ENCODE results near the gene ABHD8.

ABHD8 gene

GRCh38 chr19:17303167-17303939 lies at the start of gene ABHD8:
TSS of gene ABHD8 (minus strand) at chr19:17303425. CDS start at chr19:17301616, 1,809 bp downstream.
- Mint-ChIP-seq H3K9me3 (no peaks in the 10 kb centered on the region), H3K27me3 (no peaks in the 10 kb centered on the region), H3K4me3 (peak within 1 kb of the TSS; percentile 78), H3K36me3 (no peaks in the 10 kb centered on the region), H3K4me1 (peaks cover 21% of the 10 kb centered on the region), H3K27ac (peak within 1 kb of the TSS; percentile 37)
- peak; percentile 92 to 93 for DNase-seq (ENCODE audit: low spot score in 2 of 2)
- peak; percentile 67 for ATAC-seq (ENCODE audit: low read depth)

- H3K27ac Mint-ChIP-seq: no peak overlapping the region
- no peaks in the 10 kb centered on the region for H3K9me3 Mint-ChIP-seq
- peaks cover 7% of the 10 kb centered on the region for H3K4me1 Mint-ChIP-seq
- H3K36me3 Mint-ChIP-seq: no peaks in the 10 kb centered on the region
- no peak overlapping the region for H3K4me3 Mint-ChIP-seq
- H3K27me3 Mint-ChIP-seq: peaks cover 29% of the 10 kb centered on the region
- no peak for ATAC-seq (ENCODE audit: low read depth)
- DNase-seq (ENCODE audit: low spot score in 2 of 2): no peak
Observed at GRCh38 chr19:17352608-17353280, 49.5 kb upstream of the ABHD8 start.

- Mint-ChIP-seq H3K27ac (no peak overlapping the region), H3K4me3 (no peak overlapping the region)
- ATAC-seq (ENCODE audit: low read depth): no peak
Observed at GRCh38 chr19:17351815-17352435, 48.7 kb upstream of the ABHD8 start.

GRCh38 chr19:17348700-17349099 lies 45.5 kb upstream of the ABHD8 start:
- H3K36me3 Mint-ChIP-seq: no peaks in the 10 kb centered on the region
- H3K9me3 Mint-ChIP-seq: no peaks in the 10 kb centered on the region
- no peak overlapping the region for H3K27ac Mint-ChIP-seq
- ATAC-seq (ENCODE audit: low read depth): no peak
- no peak for DNase-seq (ENCODE audit: low spot score in 2 of 2)
- H3K4me1 Mint-ChIP-seq: peaks cover 12% of the 10 kb centered on the region
- H3K27me3 Mint-ChIP-seq: peaks cover 30% of the 10 kb centered on the region
- H3K4me3 Mint-ChIP-seq: no peak overlapping the region

More at GRCh38 chr19:17351815-17352435, 48.7 kb upstream of the ABHD8 start:
- no peak for DNase-seq (ENCODE audit: low spot score in 2 of 2)
- Mint-ChIP-seq H3K4me1 (peaks cover 7% of the 10 kb centered on the region), H3K27me3 (peaks cover 32% of the 10 kb centered on the region), H3K36me3 (no peaks in the 10 kb centered on the region), H3K9me3 (no peaks in the 10 kb centered on the region)

- no peak overlapping the region for H3K27ac Mint-ChIP-seq
- DNase-seq (ENCODE audit: low spot score in 2 of 2) (no peak), ATAC-seq (ENCODE audit: low read depth) (no peak)
- H3K4me1 Mint-ChIP-seq: peaks cover 12% of the 10 kb centered on the region
- no peak overlapping the region for H3K4me3 Mint-ChIP-seq
- no peaks in the 10 kb centered on the region for H3K9me3 Mint-ChIP-seq
- no peaks in the 10 kb centered on the region for H3K36me3 Mint-ChIP-seq
- H3K27me3 Mint-ChIP-seq: peaks cover 23% of the 10 kb centered on the region
Observed at GRCh38 chr19:17347877-17348276, 44.7 kb upstream of the ABHD8 start.

- no peak overlapping the region for H3K4me3 Mint-ChIP-seq
- H3K4me1 Mint-ChIP-seq: peaks cover 12% of the 10 kb centered on the region
- peaks cover 19% of the 10 kb centered on the region for H3K27me3 Mint-ChIP-seq
- DNase-seq (ENCODE audit: low spot score in 2 of 2): no peak
- no peaks in the 10 kb centered on the region for H3K9me3 Mint-ChIP-seq
- H3K27ac Mint-ChIP-seq: no peak overlapping the region
- ATAC-seq (ENCODE audit: low read depth): no peak
- H3K36me3 Mint-ChIP-seq: no peaks in the 10 kb centered on the region
Observed at GRCh38 chr19:17347361-17347760, 44.1 kb upstream of the ABHD8 start.

- peaks cover 6% of the 10 kb centered on the region for H3K4me1 Mint-ChIP-seq
- H3K36me3 Mint-ChIP-seq: no peaks in the 10 kb centered on the region
- peaks cover 11% of the 10 kb centered on the region for H3K27me3 Mint-ChIP-seq
- ATAC-seq (ENCODE audit: low read depth) (peak; percentile 97), DNase-seq (ENCODE audit: low spot score in 2 of 2) (peak; percentile 78 to 87)
- H3K27ac Mint-ChIP-seq: no peak overlapping the region
- H3K9me3 Mint-ChIP-seq: no peaks in the 10 kb centered on the region
- no peak overlapping the region for H3K4me3 Mint-ChIP-seq
Observed at GRCh38 chr19:17346109-17346671, 43.0 kb upstream of the ABHD8 start.

- DNase-seq (ENCODE audit: low spot score in 2 of 2): no peak
- H3K9me3 Mint-ChIP-seq: no peaks in the 10 kb centered on the region
- no peak overlapping the region for H3K4me3 Mint-ChIP-seq
- no peak overlapping the region for H3K27ac Mint-ChIP-seq
- H3K36me3 Mint-ChIP-seq: peaks cover 4% of the 10 kb centered on the region
- peaks cover 9% of the 10 kb centered on the region for H3K4me1 Mint-ChIP-seq
- ATAC-seq (ENCODE audit: low read depth): no peak
- no peaks in the 10 kb centered on the region for H3K27me3 Mint-ChIP-seq
Observed at GRCh38 chr19:17341845-17342244, 38.6 kb upstream of the ABHD8 start.

- Mint-ChIP-seq H3K4me1 (peaks cover 12% of the 10 kb centered on the region), H3K27ac (no peak overlapping the region), H3K4me3 (no peak overlapping the region), H3K9me3 (no peaks in the 10 kb centered on the region), H3K36me3 (peaks cover 4% of the 10 kb centered on the region), H3K27me3 (no peaks in the 10 kb centered on the region)
- ATAC-seq (ENCODE audit: low read depth) (no peak), DNase-seq (ENCODE audit: low spot score in 2 of 2) (no peak)
Observed at GRCh38 chr19:17341386-17341785, 38.2 kb upstream of the ABHD8 start.

GRCh38 chr19:17340871-17341357 lies 37.7 kb upstream of the ABHD8 start:
- no peak for DNase-seq (ENCODE audit: low spot score in 2 of 2)
- Mint-ChIP-seq H3K4me1 (peaks cover 8% of the 10 kb centered on the region), H3K27me3 (no peaks in the 10 kb centered on the region), H3K27ac (no peak overlapping the region), H3K9me3 (no peaks in the 10 kb centered on the region), H3K4me3 (no peak overlapping the region), H3K36me3 (peaks cover 4% of the 10 kb centered on the region)
- ATAC-seq (ENCODE audit: low read depth): no peak

- Mint-ChIP-seq H3K27ac (no peak overlapping the region), H3K4me3 (no peak overlapping the region), H3K27me3 (no peaks in the 10 kb centered on the region), H3K9me3 (no peaks in the 10 kb centered on the region), H3K36me3 (peaks cover 4% of the 10 kb centered on the region), H3K4me1 (peaks cover 8% of the 10 kb centered on the region)
- ATAC-seq (ENCODE audit: low read depth) (no peak), DNase-seq (ENCODE audit: low spot score in 2 of 2) (no peak)
Observed at GRCh38 chr19:17340302-17340870, 37.2 kb upstream of the ABHD8 start.

- Mint-ChIP-seq H3K36me3 (peaks cover 4% of the 10 kb centered on the region), H3K4me1 (peaks cover 12% of the 10 kb centered on the region), H3K9me3 (no peaks in the 10 kb centered on the region), H3K4me3 (peak overlapping the region; percentile 56), H3K27me3 (no peaks in the 10 kb centered on the region), H3K27ac (no peak overlapping the region)
- ATAC-seq (ENCODE audit: low read depth) (no peak), DNase-seq (ENCODE audit: low spot score in 2 of 2) (no peak)
Observed at GRCh38 chr19:17339088-17339741, 36.0 kb upstream of the ABHD8 start.

GRCh38 chr19:17338433-17339078 lies 35.3 kb upstream of the ABHD8 start:
- H3K27ac Mint-ChIP-seq: no peak overlapping the region
- H3K4me3 Mint-ChIP-seq: peak overlapping the region; percentile 96
- H3K4me1 Mint-ChIP-seq: peaks cover 16% of the 10 kb centered on the region
- peaks cover 4% of the 10 kb centered on the region for H3K36me3 Mint-ChIP-seq
- no peak for DNase-seq (ENCODE audit: low spot score in 2 of 2)
- peaks cover 2% of the 10 kb centered on the region for H3K27me3 Mint-ChIP-seq
- no peak for ATAC-seq (ENCODE audit: low read depth)
- H3K9me3 Mint-ChIP-seq: no peaks in the 10 kb centered on the region

Data from memory B cell (primary cell).